Measurements from ENCODE around the gene MGA.

The MGA gene

GRCh38 chr15:41671656-41672648 is 11.7 kb downstream of the MGA start:
- no peak for DNase-seq
- H3K36me3 Mint-ChIP-seq (ENCODE audit: low read depth) = peaks cover 52% of the 10 kb centered on the region
- peaks cover 54% of the 10 kb centered on the region for H3K4me1 Mint-ChIP-seq (ENCODE audit: low read depth)
- no peaks in the 10 kb centered on the region for H3K27me3 Mint-ChIP-seq
- H3K27ac Mint-ChIP-seq = no peak overlapping the region
- no peak overlapping the region for H3K4me3 Mint-ChIP-seq
- no peaks in the 10 kb centered on the region for H3K9me3 Mint-ChIP-seq

DNA sequence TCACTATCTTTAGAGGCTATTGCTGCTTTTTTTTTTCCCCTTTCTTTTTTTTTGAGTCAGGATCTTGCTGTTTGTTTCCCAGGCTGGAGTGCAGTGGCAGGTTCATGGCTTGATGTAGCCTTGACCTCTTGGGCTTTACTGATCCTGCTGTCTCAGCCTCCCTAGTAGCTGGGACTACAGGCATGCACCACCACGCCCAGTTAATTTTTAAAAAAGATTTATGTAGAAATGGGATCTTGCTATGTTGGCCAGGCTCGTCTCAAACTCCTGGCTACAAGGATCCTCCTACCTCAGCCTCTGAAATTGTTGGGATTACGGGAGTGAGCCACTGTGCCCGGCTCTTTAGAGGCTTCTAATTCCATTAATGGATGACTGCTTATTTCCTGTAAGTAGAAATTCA is 15.1 kb downstream of the MGA start:
- peaks cover 59% of the 10 kb centered on the region for H3K4me1 Mint-ChIP-seq (ENCODE audit: low read depth)
- peaks cover 54% of the 10 kb centered on the region for H3K36me3 Mint-ChIP-seq (ENCODE audit: low read depth)
- H3K9me3 Mint-ChIP-seq = peaks cover 2% of the 10 kb centered on the region
- no peak overlapping the region for H3K4me3 Mint-ChIP-seq
- DNase-seq = no peak
- no peaks in the 10 kb centered on the region for H3K27me3 Mint-ChIP-seq
- H3K27ac Mint-ChIP-seq = peak overlapping the region; percentile 45

DNA sequence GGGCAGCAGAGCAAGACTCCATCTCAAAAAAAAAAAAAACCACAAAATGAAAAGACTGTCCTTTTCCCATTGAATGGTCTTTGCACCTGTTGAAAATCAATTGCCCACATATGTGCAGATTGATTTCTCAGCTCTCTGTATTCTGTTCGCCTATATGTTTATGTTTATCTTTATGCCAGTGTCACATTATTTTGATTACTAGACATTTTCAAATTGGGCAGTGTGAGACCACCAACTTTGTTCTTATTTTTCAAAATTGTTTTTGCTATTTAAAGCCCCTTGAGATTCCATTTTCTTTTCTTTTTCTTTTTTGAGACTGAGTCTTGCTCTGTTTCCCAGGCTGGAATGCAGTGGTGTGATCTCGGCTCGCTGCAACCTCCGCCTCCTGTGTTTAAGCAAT is 18.5 kb downstream of the MGA start:
- no peak for DNase-seq
- Mint-ChIP-seq H3K27ac (no peak overlapping the region), H3K27me3 (no peaks in the 10 kb centered on the region), H3K4me3 (no peak overlapping the region), H3K4me1 (ENCODE audit: low read depth) (peaks cover 62% of the 10 kb centered on the region), H3K36me3 (ENCODE audit: low read depth) (peaks cover 56% of the 10 kb centered on the region), H3K9me3 (peaks cover 2% of the 10 kb centered on the region)

DNA sequence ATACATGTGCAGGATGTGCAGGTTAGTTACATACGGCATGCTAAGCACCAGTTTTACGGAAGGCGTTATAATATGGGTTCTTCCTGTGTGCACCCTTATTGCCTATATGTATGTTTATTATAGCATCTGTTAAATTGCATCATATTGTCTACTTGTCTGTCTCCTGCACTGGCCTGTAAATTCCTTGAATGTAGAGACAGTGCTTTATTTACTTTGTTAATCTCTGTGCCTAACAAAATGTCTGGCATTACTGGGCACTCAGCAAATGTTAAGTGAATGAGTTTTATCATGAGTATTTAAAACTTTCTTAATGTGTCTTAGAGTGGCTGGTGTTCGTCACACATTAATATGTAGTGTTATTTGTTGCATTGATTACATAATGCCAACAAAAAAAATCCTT is 23.8 kb downstream of the MGA start:
- Mint-ChIP-seq H3K36me3 (ENCODE audit: low read depth) (peaks cover 33% of the 10 kb centered on the region), H3K27me3 (no peaks in the 10 kb centered on the region), H3K27ac (no peak overlapping the region), H3K4me3 (no peak overlapping the region), H3K4me1 (ENCODE audit: low read depth) (peaks cover 66% of the 10 kb centered on the region), H3K9me3 (no peaks in the 10 kb centered on the region)
- no peak for DNase-seq

DNA sequence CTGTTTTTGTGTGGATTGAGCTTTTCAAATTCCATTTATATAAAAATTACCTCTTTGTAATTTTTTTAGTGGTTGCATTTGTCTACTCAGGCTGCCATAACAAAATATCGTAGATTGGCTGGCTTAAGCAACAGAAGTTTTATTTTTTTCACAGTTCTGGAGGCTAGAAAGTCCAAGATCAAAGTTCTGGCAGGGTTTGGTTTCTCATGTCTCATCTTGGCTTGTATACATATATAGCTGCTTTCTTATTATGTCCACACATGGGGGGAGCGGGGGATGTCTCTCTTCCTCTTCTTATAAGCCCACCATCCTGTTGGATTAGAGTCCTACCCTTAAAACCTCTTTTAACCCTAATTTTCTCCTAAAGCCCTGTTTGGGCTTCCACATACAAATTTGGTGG is 28.5 kb downstream of the MGA start:
- H3K27me3 Mint-ChIP-seq = no peaks in the 10 kb centered on the region
- H3K9me3 Mint-ChIP-seq = no peaks in the 10 kb centered on the region
- DNase-seq = no peak
- H3K4me3 Mint-ChIP-seq = no peak overlapping the region
- peaks cover 71% of the 10 kb centered on the region for H3K4me1 Mint-ChIP-seq (ENCODE audit: low read depth)
- no peak overlapping the region for H3K27ac Mint-ChIP-seq
- H3K36me3 Mint-ChIP-seq (ENCODE audit: low read depth) = peaks cover 12% of the 10 kb centered on the region

- H3K4me3 Mint-ChIP-seq = no peak overlapping the region
- peak overlapping the region; percentile 57 for H3K27ac Mint-ChIP-seq
- peaks cover 69% of the 10 kb centered on the region for H3K4me1 Mint-ChIP-seq (ENCODE audit: low read depth)
- peaks cover 12% of the 10 kb centered on the region for H3K36me3 Mint-ChIP-seq (ENCODE audit: low read depth)
- no peaks in the 10 kb centered on the region for H3K9me3 Mint-ChIP-seq
- no peaks in the 10 kb centered on the region for H3K27me3 Mint-ChIP-seq
- DNase-seq = no peak
These were observed 28.9 kb downstream of the MGA start for GRCh38 chr15:41689083-41689482.

GRCh38 chr15:41689834-41690233 is 29.6 kb downstream of the MGA start:
- peak overlapping the region; percentile 88 for H3K27ac Mint-ChIP-seq
- peaks cover 12% of the 10 kb centered on the region for H3K36me3 Mint-ChIP-seq (ENCODE audit: low read depth)
- no peaks in the 10 kb centered on the region for H3K9me3 Mint-ChIP-seq
- H3K27me3 Mint-ChIP-seq = no peaks in the 10 kb centered on the region
- H3K4me3 Mint-ChIP-seq = no peak overlapping the region
- peaks cover 65% of the 10 kb centered on the region for H3K4me1 Mint-ChIP-seq (ENCODE audit: low read depth)
- no peak for DNase-seq

DNA sequence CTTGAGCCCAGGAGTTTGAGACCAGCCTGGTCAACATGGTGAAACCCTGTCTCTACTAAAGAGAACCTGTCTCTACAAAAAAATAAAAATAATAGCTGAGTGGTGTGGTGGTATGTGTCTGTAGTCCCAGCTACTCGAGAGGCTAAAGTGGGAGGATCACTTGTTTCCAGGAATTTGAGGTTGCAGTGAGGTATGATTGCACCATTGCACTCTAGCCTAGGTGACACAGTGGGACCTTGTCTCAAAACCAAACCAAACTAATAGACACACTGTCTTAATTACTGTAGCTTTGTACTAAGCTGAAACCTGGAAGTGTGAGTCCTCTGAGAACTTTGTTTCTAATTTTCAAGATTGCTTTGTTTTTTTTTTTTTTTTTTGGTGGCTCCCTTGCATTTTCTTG is 30.4 kb downstream of the MGA start:
- H3K4me1 Mint-ChIP-seq (ENCODE audit: low read depth) = peaks cover 72% of the 10 kb centered on the region
- H3K36me3 Mint-ChIP-seq (ENCODE audit: low read depth) = peaks cover 12% of the 10 kb centered on the region
- H3K4me3 Mint-ChIP-seq = peak overlapping the region; percentile 29
- peak overlapping the region; percentile 88 for H3K27ac Mint-ChIP-seq
- no peaks in the 10 kb centered on the region for H3K27me3 Mint-ChIP-seq
- no peaks in the 10 kb centered on the region for H3K9me3 Mint-ChIP-seq
- DNase-seq = no peak

DNA sequence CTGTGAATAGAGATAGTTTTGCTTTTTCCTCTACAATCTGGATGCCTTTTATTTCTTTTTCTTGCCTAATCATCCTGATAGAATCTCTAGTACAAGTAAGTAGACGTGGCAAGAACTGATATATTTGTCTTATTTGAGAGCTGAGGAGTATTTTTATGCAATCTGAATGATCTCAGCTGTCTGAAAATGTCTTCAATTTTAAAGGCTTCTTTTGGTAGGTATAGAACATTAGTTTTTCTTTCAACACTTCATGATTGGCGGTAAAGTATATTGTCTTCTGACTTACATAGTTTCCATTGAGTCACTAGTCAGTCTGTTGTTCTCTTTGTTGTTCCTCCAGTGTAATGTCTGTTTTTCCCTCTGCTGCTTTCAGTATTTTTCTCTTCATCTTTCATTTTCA is 31.3 kb downstream of the MGA start:
- peak overlapping the region; percentile 80 for H3K27ac Mint-ChIP-seq
- no peak for DNase-seq
- H3K36me3 Mint-ChIP-seq (ENCODE audit: low read depth) = peaks cover 15% of the 10 kb centered on the region
- H3K27me3 Mint-ChIP-seq = no peaks in the 10 kb centered on the region
- H3K9me3 Mint-ChIP-seq = no peaks in the 10 kb centered on the region
- H3K4me1 Mint-ChIP-seq (ENCODE audit: low read depth) = peaks cover 76% of the 10 kb centered on the region
- peak overlapping the region; percentile 21 for H3K4me3 Mint-ChIP-seq

DNA sequence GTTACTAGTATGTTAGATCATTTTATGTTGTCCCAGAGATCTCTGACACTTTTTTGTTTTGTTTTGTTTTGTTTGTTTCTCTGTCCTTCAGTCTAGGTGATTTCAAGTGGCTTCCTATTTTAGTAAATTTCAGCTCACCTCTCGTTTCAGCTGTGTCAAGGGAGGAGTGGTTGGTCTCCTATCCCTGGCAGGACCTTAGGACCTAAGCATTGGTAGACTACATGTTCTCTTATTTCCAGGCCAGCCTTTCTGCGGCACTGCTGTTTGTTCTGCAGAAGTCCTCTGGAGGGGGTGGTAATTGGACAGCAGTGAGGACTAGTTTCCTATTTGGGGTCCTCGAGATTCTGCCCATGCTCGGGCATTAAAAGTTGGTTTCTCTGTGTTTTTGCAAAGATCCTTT is 31.8 kb downstream of the MGA start:
- peaks cover 76% of the 10 kb centered on the region for H3K4me1 Mint-ChIP-seq (ENCODE audit: low read depth)
- H3K36me3 Mint-ChIP-seq (ENCODE audit: low read depth) = peaks cover 15% of the 10 kb centered on the region
- peak overlapping the region; percentile 80 for H3K27ac Mint-ChIP-seq
- no peaks in the 10 kb centered on the region for H3K27me3 Mint-ChIP-seq
- no peak for DNase-seq
- no peaks in the 10 kb centered on the region for H3K9me3 Mint-ChIP-seq
- peak overlapping the region; percentile 21 for H3K4me3 Mint-ChIP-seq

GRCh38 chr15:41693757-41694156 is 33.6 kb downstream of the MGA start:
- Mint-ChIP-seq H3K9me3 (no peaks in the 10 kb centered on the region), H3K27me3 (no peaks in the 10 kb centered on the region), H3K36me3 (ENCODE audit: low read depth) (peaks cover 26% of the 10 kb centered on the region), H3K4me1 (ENCODE audit: low read depth) (peaks cover 68% of the 10 kb centered on the region), H3K4me3 (no peak overlapping the region), H3K27ac (no peak overlapping the region)
- DNase-seq = no peak

GRCh38 chr15:41695750-41696436 is 35.7 kb downstream of the MGA start:
- Mint-ChIP-seq H3K27me3 (no peaks in the 10 kb centered on the region), H3K36me3 (ENCODE audit: low read depth) (peaks cover 44% of the 10 kb centered on the region)
- no peak for DNase-seq

DNA sequence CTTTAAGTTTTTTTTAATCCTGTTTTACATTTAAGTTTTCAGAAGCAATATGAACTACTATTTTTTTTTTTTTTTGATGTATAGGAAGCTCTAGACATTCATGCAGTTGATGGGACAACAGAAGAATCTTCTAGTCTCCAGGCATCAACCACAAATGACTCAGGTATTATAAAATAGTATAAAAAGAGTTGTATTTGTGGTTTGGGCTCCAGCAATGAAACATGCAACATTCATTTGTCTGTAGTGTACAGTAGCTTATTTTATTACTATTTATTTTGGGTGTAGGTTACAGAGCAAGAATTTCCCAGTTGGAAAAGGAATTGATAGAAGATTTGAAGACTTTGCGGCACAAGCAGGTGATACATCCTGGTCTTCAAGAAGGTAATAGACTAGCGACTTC is 38.6 kb downstream of the MGA start:
- no peak overlapping the region for H3K27ac Mint-ChIP-seq
- H3K27me3 Mint-ChIP-seq = no peaks in the 10 kb centered on the region
- no peak for DNase-seq
- H3K4me1 Mint-ChIP-seq (ENCODE audit: low read depth) = peaks cover 43% of the 10 kb centered on the region
- no peaks in the 10 kb centered on the region for H3K9me3 Mint-ChIP-seq
- peaks cover 71% of the 10 kb centered on the region for H3K36me3 Mint-ChIP-seq (ENCODE audit: low read depth)
- no peak overlapping the region for H3K4me3 Mint-ChIP-seq

More at GRCh38 chr15:41695750-41696436, 35.7 kb downstream of the MGA start:
- peak overlapping the region; percentile 69 for H3K27ac Mint-ChIP-seq
- H3K4me3 Mint-ChIP-seq = peak overlapping the region; percentile 23
- H3K4me1 Mint-ChIP-seq (ENCODE audit: low read depth) = peaks cover 60% of the 10 kb centered on the region
- H3K9me3 Mint-ChIP-seq = no peaks in the 10 kb centered on the region

DNA sequence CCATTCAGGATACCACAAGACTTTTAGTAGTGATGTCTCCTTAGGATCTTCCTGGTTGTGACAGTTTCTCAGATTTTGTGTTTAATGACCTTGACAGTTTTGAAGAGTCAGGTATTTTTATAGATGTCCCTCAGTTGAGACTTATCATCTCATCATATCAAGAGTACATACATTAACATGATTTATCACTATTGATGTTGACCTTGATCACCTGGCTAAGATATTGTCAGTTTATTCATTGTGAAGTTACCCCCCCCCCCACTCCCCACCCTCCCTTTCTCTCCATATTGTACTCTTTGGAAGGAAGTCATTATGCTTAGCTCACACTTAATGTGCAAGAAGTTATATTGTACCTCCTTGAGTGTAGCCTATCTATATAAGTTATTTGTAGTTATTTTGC is 42.9 kb downstream of the MGA start:
- H3K27ac Mint-ChIP-seq = no peak overlapping the region
- peaks cover 68% of the 10 kb centered on the region for H3K36me3 Mint-ChIP-seq (ENCODE audit: low read depth)
- DNase-seq = no peak
- no peak overlapping the region for H3K4me3 Mint-ChIP-seq
- no peaks in the 10 kb centered on the region for H3K9me3 Mint-ChIP-seq
- H3K27me3 Mint-ChIP-seq = no peaks in the 10 kb centered on the region
- peaks cover 20% of the 10 kb centered on the region for H3K4me1 Mint-ChIP-seq (ENCODE audit: low read depth)

DNA sequence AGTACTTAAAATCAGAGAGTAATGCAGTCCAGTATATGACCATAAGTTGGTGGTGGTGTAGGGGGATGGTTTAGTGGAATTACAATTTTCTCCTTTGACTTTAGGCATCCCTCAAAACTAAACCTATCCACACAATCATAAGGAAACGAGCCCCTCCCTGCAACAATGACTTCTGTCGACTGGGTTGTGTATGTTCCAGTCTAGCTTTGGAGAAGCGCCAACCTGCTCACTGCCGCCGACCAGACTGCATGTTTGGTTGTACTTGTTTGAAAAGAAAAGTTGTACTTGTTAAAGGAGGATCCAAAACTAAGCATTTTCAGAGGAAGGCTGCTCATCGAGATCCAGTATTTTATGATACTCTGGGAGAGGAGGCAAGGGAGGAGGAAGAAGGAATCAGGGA is 52.8 kb downstream of the MGA start:
- Mint-ChIP-seq H3K4me1 (ENCODE audit: low read depth) (no peaks in the 10 kb centered on the region), H3K27me3 (no peaks in the 10 kb centered on the region), H3K9me3 (no peaks in the 10 kb centered on the region), H3K4me3 (no peak overlapping the region), H3K27ac (no peak overlapping the region), H3K36me3 (ENCODE audit: low read depth) (peaks cover 59% of the 10 kb centered on the region)
- no peak for DNase-seq

Measured in activated T-cell treated with anti-CD3 and anti-CD28 coated beads, Interleukin-2, amount 50 U/mL, for 24 hours (primary cell).